H1 (cell line): ENCODE data around the gene CBLN3. TPM values are rescaled to one million over a fixed set of nuclear protein-coding genes. Genes with fewer than 3 reads are reported as not detected.

ENCODE experiments used
- JUND ChIP-seq: IDR thresholded peaks from 2 replicates; pipeline ENCODE4 v1.6.1; 2011; ENCODE audit warnings: mild to moderate bottlenecking, improper control_type of control experiment, low read length
- RFX5 ChIP-seq: IDR thresholded peaks from 2 replicates; pipeline ENCODE4 v1.6.1; 2011; ENCODE audit warnings: low read depth, low read length, improper control_type of control experiment, borderline replicate concordance
- SIRT6 ChIP-seq: IDR thresholded peaks from one replicate; pipeline ENCODE4 v1.7.1; 2012; ENCODE audit warnings: low read length, inconsistent platforms
- YY1 ChIP-seq: IDR thresholded peaks from 2 replicates; pipeline ENCODE4 v1.6.1; 2011; ENCODE audit warnings: low read depth, mild to moderate bottlenecking, low read length
- polyA plus RNA-seq, 7 experiments: library from polyadenylated mRNA; depleted of rRNA in 3 of 7; stranded (reverse) in 5 of 7; unstranded in 2 of 7; fragments of >200 nt in 5 of 7; fragments of 200-250 nt in 2 of 7; gene quantifications; 1 replicate in 5 of 7; 2 replicates in 1 of 7; 4 replicates in 1 of 7; pipeline versions ENCODE4 v1.2.1 to v1.2.3, GENCODE V29; 2011 to 2013; ENCODE audit warnings: missing spikeins in 2 of 7, mixed read lengths in 2 of 7
- total RNA-seq: library from RNA; stranded (reverse); fragmentation: NEBNext Ultra II Directional; extraction: Animal tissue kit (Norgen Biotek cat#: 25700); gene quantifications from 2 replicates; pipeline ENCODE4 v1.2.1, GENCODE V29; 2021

The CBLN3 gene
- total and polyA plus RNA-seq, 2 of the 8 experiments (the other 6 are each of a cell fraction or from before 2014, with no cell fraction given): 0.54 to 1.00 TPM

- TF ChIP-seq RFX5: no peak
- no peak for TF ChIP-seq YY1
- TF ChIP-seq JUND: no peak
- no peak for TF ChIP-seq SIRT6
These were observed 9.0 kb upstream of the CBLN3 start (continued) for GRCh38 chr14:24438223-24439097.
